ENCODE data around the gene FOXP1.

The FOXP1 gene

DNA sequence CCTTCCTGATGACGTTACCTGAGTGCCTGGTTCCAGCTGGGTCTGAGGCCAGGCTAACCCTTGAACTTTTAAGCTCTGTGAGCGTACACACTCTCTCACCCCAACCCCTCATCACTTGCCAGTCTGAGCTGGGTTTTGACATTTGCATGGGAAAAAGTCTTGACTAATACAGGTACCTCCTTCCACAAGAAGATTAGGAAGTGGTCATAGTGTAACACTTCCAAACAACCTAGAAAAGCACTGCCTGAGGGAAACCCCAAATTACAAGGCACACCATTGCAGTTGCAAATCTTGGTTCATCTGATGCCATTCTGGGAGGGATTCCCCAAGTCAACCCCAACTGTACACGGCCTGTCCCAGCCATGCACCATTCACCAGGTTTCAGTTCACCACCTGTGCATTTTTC lies 499.8 kb downstream of the FOXP1 start:
- DNase-seq, result no peak

DNA sequence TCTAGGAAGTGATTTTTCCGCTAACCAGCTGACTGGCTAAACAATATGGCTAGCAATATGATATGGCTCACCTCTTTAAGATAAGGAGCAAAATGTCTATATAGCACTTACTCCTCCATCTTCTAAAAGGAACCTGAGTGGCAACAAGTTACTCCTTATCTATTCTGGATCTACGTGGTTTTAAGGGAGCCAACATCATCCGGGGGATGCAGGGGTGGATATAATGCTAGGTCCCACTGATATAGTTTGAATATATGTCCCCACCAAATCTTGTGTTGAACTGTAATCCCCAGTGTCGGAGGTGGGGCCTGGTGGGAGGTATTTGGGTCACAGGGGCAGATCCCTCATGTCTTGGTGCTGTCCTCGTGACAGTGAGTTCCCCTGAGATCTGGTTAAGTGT lies 500.7 kb downstream of the FOXP1 start:
- DNase-seq, result no peak

DNA sequence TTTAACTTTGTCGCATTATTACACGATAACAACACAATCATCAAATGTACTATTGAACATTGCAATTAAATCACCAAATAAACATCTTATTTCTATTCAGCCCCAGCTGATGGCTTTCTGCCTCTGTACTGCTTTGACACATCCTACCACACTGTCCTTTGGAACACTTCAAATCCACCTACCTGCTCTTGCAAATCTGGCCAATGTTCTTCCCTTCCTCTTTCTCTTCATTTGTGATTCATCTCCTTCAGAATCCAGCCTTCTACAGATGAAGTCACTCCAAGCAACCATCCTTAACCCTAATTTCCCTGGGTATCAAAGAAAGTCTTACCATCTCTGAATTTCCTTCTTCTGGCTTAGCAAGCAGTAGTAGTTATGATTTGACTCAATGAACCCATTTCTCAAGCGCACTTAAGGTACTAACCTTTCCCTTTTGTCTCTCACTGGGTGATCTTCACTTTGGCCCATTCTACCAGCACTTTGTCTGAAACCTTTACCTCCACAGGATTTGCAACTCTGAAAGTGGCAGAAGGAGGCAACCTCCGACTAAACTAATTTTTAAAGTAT lies 502.9 kb downstream of the FOXP1 start:
- no peak for DNase-seq

DNA sequence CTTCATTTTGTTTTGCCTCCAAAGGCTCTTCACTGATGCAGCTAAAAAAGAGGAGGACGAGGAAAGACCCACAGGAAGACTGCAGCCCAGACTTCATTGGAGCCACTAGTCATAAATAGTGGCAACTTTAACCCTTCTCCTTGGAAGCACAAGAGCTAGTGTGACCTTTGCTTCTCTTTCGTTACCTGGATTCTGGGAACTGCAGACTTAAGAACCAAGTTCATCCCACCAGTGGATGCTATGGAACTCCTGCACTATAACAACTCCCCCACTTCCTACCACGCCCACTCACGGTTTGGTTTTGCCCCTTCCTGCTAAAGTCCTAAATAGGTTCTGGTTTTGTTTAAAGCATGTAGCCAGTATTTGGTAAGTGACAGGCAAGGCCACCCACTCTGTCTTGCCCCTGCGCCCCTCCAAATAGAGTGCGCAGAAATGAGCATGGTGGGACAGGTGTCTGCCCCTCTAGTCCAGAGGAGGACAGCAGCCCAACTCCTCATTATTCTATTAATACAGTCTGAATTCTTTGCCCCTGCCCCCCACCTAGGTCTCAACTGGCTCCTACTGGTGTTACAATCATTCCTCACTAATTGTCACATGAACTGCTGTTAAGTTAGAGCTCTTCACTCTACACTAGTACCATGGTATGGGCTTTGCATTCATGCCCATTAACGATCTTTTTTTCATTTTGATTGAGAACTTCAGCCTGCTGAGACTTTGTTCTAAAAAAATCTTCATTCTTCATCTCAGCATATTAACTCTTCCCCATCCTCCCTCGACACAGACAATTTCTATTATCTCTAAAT lies 504.6 kb downstream of the FOXP1 start:
- no peak for DNase-seq

DNA sequence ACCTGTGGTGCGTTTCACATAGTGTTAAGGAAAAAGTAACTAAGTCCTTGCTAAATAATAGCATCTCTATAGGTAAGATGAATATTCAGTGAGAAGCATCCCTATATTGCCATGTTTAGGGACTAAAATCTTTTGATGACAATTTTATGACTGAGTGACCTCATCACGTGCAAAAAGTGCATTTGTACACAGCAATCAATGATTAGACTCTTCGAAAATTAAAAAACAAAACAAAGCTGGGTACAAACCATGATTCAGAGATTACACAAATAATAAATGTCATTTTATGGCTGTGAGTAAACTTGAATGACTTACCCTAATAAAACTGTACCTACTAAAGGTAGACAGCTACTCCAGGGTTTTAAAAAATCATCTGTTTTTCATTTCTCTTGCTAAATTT lies 505.3 kb downstream of the FOXP1 start:
- no peak for DNase-seq

DNA sequence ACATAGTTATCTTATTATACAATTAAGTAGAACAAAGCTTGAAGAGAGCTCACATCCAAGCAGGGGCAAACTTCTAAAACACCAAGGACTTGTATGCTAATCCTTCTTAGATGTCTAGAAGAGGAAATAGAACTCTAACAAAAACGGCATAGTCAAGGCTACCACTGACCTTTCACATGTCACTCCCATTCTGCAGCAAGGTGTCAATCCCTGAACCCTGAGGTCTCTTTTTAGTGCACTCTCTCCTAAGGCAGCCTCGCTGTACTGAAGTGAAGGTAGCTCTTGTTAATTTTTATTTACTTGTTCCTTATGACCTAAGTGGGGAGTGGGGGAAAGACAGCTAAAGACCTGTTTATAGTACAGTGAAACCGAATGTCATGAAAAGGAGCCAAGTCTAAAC lies 506.5 kb downstream of the FOXP1 start:
- no peak for DNase-seq

DNA sequence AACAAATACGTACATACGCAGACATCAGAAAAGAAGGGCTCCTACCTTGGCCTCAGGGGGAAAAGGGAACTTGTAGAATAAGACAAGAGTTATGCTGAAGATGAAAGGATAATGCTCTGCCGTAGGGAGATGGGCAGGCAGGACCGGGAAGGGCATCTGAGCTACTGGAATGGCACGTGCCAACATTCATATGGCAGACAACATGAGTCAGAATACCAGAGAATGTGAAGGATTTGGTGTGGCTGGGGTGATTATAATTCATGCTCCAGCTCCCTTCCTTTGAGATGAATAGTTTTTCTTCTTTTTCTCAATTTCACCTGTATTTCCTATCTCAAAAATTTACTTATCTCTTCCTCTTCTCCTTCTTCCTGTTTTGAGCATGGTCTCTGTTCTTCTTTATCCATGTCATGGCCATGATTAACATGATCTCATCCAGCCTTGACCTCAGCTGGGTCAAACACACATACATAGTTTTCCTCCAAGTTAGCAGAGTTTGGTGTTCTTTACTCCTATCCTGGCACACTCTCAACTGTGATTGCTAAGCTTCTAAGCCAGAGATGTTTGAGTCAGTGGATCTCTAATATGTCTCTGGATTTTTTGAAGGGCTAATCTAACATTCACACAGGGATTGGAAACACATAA lies 507.0 kb downstream of the FOXP1 start:
- no peak for DNase-seq

DNA sequence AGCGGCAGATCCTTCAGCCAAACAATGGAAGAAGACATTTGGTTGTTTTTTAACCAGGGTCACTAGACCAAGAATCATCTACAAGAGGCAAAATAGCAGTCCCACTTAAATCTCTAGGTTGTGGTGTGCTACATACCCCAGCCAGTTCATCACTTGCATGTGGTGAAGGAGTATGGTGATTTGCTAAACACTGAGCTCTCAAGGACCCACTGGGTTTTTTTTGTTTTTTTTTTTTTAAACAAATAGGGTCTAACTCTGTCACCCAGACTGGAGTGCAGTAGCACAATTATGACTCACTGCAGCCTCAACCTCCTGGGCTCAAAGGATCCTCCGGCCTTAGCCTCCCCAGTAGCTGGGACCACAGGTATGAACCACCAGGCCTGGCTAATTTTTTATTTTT lies 508.0 kb downstream of the FOXP1 start:
- no peak for DNase-seq

DNA sequence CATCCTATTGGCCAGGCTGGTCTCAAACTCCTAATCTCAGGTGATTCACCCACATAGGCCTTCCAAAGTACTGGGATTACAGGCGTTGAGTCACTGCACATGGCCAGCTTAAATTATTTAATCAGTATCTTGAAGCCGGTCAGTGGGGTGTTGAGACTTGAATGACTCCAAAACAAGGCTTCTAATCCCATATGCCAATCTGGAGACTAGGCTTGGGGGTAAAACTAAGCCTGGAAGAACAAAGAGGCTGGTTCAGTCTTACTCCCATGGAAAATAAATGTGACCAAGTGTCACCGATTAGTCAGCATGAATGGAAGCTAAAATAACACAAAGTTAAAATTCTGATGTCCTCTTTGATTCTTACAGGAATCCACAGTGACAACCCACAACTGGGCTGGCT lies 509.1 kb downstream of the FOXP1 start:
- no peak for DNase-seq

DNA sequence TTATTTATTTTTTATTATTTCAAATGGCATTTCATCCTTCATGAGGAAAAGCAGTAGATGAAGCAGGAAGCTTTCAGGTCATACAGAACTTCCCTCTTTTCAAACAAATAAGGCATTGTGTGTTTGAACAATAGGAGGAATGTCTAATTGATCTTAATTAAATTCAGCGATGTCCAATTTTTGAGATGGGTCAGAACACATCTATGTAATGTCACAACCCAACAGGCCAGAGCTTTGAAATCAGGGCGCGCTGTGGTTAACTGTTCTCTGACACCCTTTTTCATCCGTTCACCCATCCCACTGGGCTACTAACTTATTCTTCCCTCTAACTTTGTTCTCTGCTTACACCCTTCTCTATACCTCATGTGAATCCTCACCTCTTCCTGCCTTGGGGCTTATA lies 510.5 kb downstream of the FOXP1 start:
- no peak for DNase-seq

DNA sequence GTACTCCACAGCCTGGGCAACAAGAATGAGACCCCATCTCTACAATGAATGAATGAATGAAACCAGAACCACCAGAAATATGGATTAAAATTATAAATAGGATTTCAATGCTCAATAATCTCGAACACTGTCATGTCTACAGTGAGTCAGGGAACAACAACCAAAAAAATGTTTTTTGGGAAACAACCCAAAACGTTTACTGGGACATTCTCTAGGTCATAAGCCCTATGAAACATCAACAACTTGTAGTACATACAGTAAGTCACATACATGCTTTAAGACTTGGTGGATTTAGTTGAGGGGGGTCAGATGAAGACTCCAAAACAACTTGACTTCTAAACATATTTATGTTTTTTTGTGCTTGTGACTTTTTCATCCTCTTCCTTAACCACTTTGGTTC lies 511.2 kb downstream of the FOXP1 start:
- DNase-seq, result no peak

DNA sequence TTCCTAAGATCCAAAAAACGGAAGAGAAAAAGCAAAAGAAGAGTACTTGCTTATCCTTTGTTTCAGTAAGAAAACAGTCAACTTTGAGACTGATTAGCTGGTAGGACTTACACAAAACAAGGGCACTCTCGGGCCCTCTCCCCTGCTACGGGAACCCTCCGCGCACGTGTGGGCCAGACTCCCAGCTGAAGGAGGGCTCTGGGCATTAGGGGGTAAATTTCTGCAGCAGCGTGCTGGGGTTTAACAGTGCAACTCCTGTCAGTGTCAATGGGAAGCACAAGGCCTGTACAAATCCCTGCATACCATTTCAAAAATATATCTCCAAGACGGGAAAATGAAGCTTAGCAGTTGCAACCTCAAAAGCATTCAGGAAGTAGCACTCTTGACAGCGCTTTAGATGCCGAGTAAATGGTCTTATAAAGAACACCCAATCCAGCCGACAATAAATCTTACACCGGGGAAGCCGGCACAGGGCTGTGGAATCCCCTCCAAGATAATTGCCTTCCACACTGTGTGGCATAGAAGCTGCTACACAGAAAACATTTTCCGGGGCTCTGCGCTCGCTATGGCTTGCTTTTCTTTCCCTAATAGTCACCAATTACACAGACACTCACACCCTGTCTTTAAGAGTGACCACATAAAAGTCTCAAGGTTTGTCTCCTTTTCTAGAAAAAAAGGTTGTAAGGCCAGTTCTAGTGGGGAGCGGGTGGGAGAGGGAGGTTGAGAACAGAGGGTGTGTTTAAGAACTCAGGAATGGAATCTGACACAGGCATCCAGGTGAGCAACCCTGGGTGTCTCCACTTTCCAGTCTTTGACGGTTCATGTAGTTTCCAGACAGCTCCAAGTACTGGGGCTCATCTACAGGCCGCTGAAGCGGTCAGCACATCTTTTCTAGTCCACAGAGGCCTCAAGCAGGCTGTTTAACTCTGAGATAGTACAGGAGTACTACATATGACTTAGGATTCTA lies 512.7 kb downstream of the FOXP1 start:
- no peak for DNase-seq

DNA sequence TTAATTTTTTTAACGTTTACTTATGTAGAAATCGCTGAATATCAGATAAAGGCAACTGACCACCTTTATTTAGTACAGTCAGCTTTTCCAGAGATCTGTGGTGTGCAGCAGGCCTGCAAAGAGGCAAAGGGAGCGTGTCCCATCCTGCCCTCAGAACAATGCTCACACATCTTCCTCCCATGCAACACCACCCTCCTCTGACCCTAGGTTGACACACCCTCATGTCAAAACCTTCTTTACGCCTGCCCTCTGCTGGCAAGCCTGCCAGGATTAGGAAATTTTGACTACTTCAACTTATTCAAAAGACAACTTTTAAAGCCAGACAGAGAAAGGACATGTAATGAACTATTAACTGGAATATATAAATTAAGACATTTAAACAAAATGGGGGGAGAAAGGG lies 513.7 kb downstream of the FOXP1 start:
- peak; percentile 43 for DNase-seq

DNA sequence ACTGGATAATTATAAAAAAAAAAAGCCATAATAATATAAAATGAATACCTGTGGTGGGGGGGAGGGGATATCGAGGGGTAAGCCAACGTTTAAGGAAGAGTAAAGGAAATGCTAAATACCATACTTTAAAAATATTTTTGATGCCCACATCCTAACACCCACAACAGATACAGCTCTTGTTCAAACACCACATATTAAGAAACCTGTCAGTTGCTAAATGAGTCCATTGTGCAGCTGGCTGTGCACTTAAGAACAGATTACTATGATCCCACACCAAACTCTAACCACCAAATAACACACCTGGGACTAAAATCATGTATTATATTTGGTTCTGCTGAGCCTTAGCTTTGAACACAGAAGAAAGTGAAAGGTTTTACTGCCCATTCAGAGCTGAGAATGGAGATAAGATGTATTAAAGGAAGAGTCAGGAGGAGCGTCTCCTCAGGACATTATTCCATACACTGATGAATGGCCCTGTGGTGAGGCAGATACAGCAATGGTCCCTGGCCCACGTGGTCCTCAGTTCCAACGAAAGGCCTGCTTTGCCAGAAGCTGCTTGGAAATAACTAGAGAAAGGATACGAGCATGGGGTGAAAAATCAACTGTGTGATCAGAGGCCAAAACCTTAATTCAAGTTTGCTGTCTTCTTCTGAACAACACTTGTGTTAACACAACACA lies 515.4 kb downstream of the FOXP1 start:
- no peak for DNase-seq

DNA sequence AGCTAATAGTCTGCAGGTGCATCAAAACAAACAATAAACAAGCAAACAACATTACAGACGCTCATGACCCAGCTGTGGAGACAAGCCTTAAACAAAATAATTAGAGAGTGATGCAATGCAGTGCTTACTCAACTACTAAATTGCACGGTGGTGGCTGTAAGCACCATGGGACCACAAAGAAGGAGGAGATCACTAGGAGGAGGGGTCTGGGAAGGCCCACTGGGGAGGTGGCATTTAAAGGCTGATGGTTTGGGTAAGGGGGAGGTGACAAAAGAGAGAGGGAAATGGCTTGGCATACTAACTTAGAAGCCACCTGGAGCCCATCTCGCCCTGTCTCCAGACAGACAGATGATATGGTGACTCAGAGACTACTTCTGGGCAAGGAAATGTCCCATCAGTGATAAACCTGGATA lies 516.7 kb downstream of the FOXP1 start:
- DNase-seq, result peak; percentile 17

DNA sequence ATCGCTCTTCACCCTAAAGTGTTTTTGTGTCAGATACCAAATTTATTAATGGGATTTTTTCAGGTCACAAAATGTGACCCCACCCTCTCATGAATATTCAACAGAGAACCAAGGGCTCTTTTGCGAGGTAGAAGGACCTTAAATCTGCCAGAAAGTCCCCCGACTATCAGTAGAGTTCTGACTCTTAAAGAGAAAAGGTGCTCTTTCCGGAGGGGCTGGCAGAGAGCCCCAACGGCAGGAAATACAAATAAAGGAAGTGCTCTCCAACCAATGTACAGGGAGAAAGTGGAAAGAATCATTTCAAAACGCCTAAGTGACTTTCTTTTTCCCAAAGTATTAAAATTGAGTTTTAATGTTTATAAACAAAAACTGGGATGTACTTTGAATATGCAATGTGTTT lies 517.2 kb downstream of the FOXP1 start:
- peak; percentile 9 for DNase-seq

DNA sequence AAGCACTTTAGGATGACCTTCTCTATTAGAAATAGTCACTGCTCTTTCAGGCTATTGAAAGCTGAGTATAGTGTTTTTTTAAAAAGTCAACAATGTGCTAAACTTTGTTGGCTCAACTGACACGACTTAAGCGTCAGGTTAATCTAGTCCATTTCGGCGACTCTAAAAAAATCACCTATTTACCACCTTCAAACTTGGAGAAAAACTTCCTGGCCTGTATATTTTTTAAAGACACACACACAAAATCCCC lies 517.8 kb downstream of the FOXP1 start:
- DNase-seq, result no peak

DNA sequence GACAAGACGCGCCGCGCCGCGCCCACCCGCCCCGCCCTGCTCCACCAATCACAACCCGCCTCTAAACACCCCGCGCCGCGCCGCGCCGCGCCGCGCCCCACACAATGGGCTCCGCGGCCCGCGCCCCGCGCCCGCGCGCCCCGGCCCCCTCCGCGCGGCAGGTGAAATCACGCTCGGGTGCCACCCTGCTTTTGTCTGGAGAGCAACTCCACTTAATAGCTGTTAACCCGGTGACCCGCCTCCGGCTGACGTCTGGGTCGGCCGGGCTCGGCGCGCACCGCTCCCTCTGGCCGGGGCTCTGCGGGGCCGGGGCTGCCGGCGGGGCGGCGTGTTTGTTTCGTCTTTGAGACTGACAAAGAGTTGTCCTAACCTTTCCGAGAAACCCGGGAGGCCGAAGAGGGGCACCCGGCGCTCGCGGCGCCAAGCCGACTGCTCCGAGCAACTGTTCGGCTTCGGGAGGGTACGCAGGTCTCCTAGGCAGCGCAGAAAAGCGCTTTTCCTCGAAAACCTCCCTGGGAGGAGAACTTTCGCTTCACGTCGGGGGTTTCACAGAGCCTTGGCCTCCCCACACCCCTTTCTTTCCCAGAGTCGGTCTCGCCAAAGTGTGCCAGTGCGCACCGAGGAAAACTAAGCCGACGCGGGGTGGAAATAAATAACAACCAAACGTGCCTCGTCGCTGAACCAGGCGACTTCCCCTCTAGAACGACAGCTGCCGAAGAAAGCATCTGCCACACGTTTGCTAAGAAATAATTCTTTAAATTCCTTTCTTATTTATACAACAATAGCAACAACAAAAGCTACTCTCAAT lies 518.4 kb downstream of the FOXP1 start:
- peak; percentile 9 for DNase-seq

DNA sequence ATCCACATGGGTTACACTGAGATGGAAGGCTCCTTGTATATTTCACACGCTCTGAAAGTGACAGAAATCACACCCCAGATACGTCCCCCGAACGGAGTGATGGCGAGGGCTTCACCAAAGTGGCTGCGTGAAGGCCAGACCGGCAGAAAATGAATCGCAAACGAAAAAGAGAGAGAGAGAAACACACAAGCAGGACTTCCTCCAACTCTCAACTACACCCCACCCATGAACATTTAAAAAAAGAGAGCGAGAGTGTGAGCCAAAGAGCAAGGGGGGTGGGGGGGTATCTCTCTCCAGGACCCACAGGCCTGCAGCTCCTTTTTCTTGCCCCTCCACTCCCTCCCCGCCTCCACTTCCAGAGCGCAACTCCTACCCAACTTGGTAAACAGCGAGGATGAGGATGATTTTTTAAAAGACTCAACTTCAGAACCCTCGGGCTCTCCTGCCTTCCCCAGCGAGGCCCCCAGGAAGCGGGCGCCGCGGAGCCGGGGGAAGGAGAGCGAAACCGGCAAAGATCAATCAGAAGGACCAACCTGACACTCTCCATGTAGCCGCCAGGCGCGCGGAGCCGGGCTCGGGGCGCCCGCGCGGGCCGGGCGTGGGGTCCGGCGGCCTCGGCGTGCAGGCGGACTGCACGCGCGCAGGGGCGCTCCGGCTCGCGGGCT lies 519.1 kb downstream of the FOXP1 start:
- DNase-seq, result no peak

DNA sequence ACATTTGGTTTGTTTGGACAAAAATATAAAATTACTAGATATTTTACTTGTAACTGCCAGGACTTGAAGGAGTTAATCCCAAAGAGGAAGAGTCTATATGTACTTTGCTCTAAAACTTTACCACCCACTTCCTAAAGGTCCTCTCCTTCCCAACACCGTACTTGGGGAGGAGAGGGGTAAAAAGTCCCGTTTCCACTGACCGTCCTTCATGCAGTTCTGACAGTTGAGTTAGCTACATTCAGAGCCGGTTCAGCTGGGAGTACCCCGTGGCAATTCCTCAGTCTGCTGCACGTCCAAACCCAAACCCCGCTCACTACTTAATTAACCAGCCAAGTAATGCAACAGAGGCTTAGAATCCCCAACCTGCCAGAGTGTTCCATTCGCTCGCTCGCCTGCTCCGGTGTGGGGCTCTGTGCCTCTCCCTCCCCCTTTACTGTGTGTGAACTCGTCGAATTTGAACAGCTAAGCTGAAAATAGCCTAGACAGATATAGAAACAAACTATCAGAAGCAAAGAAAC lies 519.7 kb downstream of the FOXP1 start:
- peak; percentile 9 for DNase-seq
